Measurements from ENCODE around the gene EXOC4. TPM values are rescaled to one million over a fixed set of nuclear protein-coding genes. Genes with fewer than 3 reads are reported as not detected.
"Not testable (repeated sequence)": the region's sequence is repeated elsewhere in the genome, so short reads cannot be mapped to it uniquely, and the experiment has no call there.

EXOC4 gene
- total RNA-seq, 2 experiments from 2014 or later, result 58.0 to 59.9 TPM

- CTCF ChIA-PET, result no interaction called here
- TF ChIP-seq, protein P1, sequence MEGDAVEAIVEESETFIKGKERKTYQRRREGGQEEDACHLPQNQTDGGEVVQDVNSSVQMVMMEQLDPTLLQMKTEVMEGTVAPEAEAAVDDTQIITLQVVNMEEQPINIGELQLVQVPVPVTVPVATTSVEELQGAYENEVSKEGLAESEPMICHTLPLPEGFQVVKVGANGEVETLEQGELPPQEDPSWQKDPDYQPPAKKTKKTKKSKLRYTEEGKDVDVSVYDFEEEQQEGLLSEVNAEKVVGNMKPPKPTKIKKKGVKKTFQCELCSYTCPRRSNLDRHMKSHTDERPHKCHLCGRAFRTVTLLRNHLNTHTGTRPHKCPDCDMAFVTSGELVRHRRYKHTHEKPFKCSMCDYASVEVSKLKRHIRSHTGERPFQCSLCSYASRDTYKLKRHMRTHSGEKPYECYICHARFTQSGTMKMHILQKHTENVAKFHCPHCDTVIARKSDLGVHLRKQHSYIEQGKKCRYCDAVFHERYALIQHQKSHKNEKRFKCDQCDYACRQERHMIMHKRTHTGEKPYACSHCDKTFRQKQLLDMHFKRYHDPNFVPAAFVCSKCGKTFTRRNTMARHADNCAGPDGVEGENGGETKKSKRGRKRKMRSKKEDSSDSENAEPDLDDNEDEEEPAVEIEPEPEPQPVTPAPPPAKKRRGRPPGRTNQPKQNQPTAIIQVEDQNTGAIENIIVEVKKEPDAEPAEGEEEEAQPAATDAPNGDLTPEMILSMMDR (IDR thresholded peaks at IDR 0.05), result no peak
- intact Hi-C loops (cut with DNase I, micrococcal nuclease), result no loop called here
- no peaks in the 10 kb centered on the region for H3K27me3 Mint-ChIP-seq
- H3K9me3 Mint-ChIP-seq, result peaks cover 4% of the 10 kb centered on the region
- ATAC-seq (ENCODE audit: poor library complexity) (no peak), DNase-seq (no peak)
- POLR2A ChIA-PET, result no interaction called here
- H3K36me3 Mint-ChIP-seq (ENCODE audit: low read depth), result peaks cover 29% of the 10 kb centered on the region
- H3K27ac Mint-ChIP-seq, result no peak overlapping the region
- no peak overlapping the region for H3K4me3 Mint-ChIP-seq
- no peaks in the 10 kb centered on the region for H3K4me1 Mint-ChIP-seq (ENCODE audit: low read depth)
- Histone ChIP-seq H3K9me3 (ENCODE audit: control insufficient read depth in 1 of 2, insufficient read depth in 1 of 2, low read length in 2 of 2) (no peaks in the 10 kb centered on the region), H3K27ac (ENCODE audit: low read depth in 1 of 2, low read length in 2 of 2) (no peak overlapping the region), H3K27me3 (ENCODE audit: control insufficient read depth in 1 of 2, insufficient read depth in 2 of 2, low read length in 2 of 2) (no peaks in the 10 kb centered on the region), H3K4me1 (ENCODE audit: insufficient read depth, low read length) (no peaks in the 10 kb centered on the region), H3K4me3 (ENCODE audit: low read length) (no peak overlapping the region), H3K36me3 (ENCODE audit: insufficient read depth, low read length) (no peaks in the 10 kb centered on the region)
Measured at GRCh38 chr7:133887459-133887858, 634.6 kb downstream of the EXOC4 start.

GRCh38 chr7:133888061-133888930, 635.4 kb downstream of the EXOC4 start:
- Mint-ChIP-seq H3K9me3 (peaks cover 4% of the 10 kb centered on the region), H3K36me3 (ENCODE audit: low read depth) (peaks cover 29% of the 10 kb centered on the region), H3K4me1 (ENCODE audit: low read depth) (no peaks in the 10 kb centered on the region), H3K27ac (no peak overlapping the region), H3K27me3 (no peaks in the 10 kb centered on the region), H3K4me3 (no peak overlapping the region)
- H3K27me3 ChIP-seq (ENCODE audit: control insufficient read depth in 1 of 2, insufficient read depth in 2 of 2, low read length in 2 of 2), result no peaks in the 10 kb centered on the region
- CTCF ChIA-PET, result no interaction called here
- H3K27ac ChIP-seq (ENCODE audit: low read depth in 1 of 2, low read length in 2 of 2), result no peak overlapping the region
- DNase-seq (no peak), ATAC-seq (ENCODE audit: poor library complexity) (no peak)
- intact Hi-C loops (cut with DNase I, micrococcal nuclease), result no loop called here
- no peak overlapping the region for H3K4me3 ChIP-seq (ENCODE audit: low read length)
- POLR2A ChIA-PET, result no interaction called here
- no peaks in the 10 kb centered on the region for H3K36me3 ChIP-seq (ENCODE audit: insufficient read depth, low read length)
- H3K4me1 ChIP-seq (ENCODE audit: insufficient read depth, low read length), result no peaks in the 10 kb centered on the region
- H3K9me3 ChIP-seq (ENCODE audit: control insufficient read depth in 1 of 2, insufficient read depth in 1 of 2, low read length in 2 of 2), result no peaks in the 10 kb centered on the region
- TF ChIP-seq, protein P1 (IDR thresholded peaks at IDR 0.05), result no peak

DNA sequence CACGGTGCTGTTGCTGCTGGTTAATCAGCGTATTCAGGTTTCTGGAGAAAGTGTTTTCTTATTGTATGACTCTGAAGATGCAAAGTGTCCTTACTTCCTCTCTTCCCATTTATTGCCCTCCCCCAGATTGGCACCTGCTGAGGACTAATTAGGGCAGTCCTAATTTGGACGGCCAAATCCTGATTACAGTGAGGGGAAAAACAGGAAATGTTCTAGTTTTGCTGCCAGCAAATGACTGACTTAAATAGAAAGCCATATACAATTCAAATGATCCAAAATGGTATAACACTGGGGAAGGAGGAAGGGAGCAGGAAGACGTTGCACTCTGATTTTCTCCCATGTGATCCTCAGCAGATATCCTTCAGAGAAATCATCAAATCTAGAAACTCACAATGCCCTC, 651.9 kb downstream of the EXOC4 start:
- H3K27ac Mint-ChIP-seq, result no peak overlapping the region
- Histone ChIP-seq H3K36me3 (ENCODE audit: insufficient read depth, low read length) (no peaks in the 10 kb centered on the region), H3K27me3 (ENCODE audit: control insufficient read depth in 1 of 2, insufficient read depth in 2 of 2, low read length in 2 of 2) (no peaks in the 10 kb centered on the region), H3K27ac (ENCODE audit: low read depth in 1 of 2, low read length in 2 of 2) (no peak overlapping the region), H3K4me1 (ENCODE audit: insufficient read depth, low read length) (no peaks in the 10 kb centered on the region), H3K4me3 (ENCODE audit: low read length) (no peak overlapping the region), H3K9me3 (ENCODE audit: control insufficient read depth in 1 of 2, insufficient read depth in 1 of 2, low read length in 2 of 2) (no peaks in the 10 kb centered on the region)
- TF ChIP-seq, protein P1 (IDR thresholded peaks at IDR 0.05), result no peak
- H3K4me1 Mint-ChIP-seq (ENCODE audit: low read depth), result no peaks in the 10 kb centered on the region
- ChIA-PET CTCF (no interaction called here), POLR2A (no interaction called here)
- DNase-seq, result no peak
- no peak for ATAC-seq (ENCODE audit: poor library complexity)
- peaks cover 72% of the 10 kb centered on the region for H3K36me3 Mint-ChIP-seq (ENCODE audit: low read depth)
- no peaks in the 10 kb centered on the region for H3K9me3 Mint-ChIP-seq
- no peaks in the 10 kb centered on the region for H3K27me3 Mint-ChIP-seq
- intact Hi-C loops (cut with DNase I, micrococcal nuclease), result no loop called here
- no peak overlapping the region for H3K4me3 Mint-ChIP-seq

GRCh38 chr7:133906553-133906952, 653.7 kb downstream of the EXOC4 start:
- H3K27me3 Mint-ChIP-seq; H3K27ac ChIP-seq (ENCODE audit: low read depth in 1 of 2, low read length in 2 of 2); H3K4me3 Mint-ChIP-seq; DNase-seq; H3K27me3 ChIP-seq (ENCODE audit: control insufficient read depth in 1 of 2, insufficient read depth in 2 of 2, low read length in 2 of 2); H3K4me1 Mint-ChIP-seq (ENCODE audit: low read depth); intact Hi-C loops (cut with DNase I, micrococcal nuclease); H3K4me3 ChIP-seq (ENCODE audit: low read length); H3K27ac Mint-ChIP-seq; H3K36me3 ChIP-seq (ENCODE audit: insufficient read depth, low read length); H3K4me1 ChIP-seq (ENCODE audit: insufficient read depth, low read length); ATAC-seq (ENCODE audit: poor library complexity); H3K9me3 Mint-ChIP-seq; CTCF ChIA-PET; H3K9me3 ChIP-seq (ENCODE audit: control insufficient read depth in 1 of 2, insufficient read depth in 1 of 2, low read length in 2 of 2); POLR2A ChIA-PET: not testable (repeated sequence)
- peaks cover 67% of the 10 kb centered on the region for H3K36me3 Mint-ChIP-seq (ENCODE audit: low read depth)
